Endothelial cell of umbilical vein (primary cell): ENCODE measurements around the gene AKAP13. TPM values are rescaled to one million over a fixed set of nuclear protein-coding genes. Genes with fewer than 3 reads are reported as not detected.

Experiments used
- microRNA counts: library from miRNA; unstranded; fragments of <30 nt; microRNA quantifications from one replicate; lab custom pipeline; 2016
- microRNA-seq: library from miRNA; unstranded; fragments of <30 nt; microRNA quantifications from one replicate; pipeline ENCODE4 v1.2.0, GENCODE V29; 2021; ENCODE audit warnings: borderline number of aligned reads, borderline replicate concordance
- polyA plus RNA-seq, 4 experiments: library from polyadenylated mRNA; depleted of rRNA in 3 of 4; stranded (reverse) in 3 of 4; unstranded in 1 of 4; fragments of >200 nt; gene quantifications; 2 replicates each; pipeline versions ENCODE4 v1.2.1 to v1.2.3, GENCODE V29; 2011 to 2012; ENCODE audit warnings: missing spikeins in 1 of 4
- small RNA-seq: library from RNA; depleted of rRNA; stranded (forward); fragments of <200 nt; gene quantifications from one replicate; pipeline ENCODE3, GENCODE V24; 2012; ENCODE audit warnings: low replicate concordance, low read depth; ENCODE audit not compliant: insufficient read depth, insufficient read length
- total RNA-seq: library from RNA; stranded (reverse); gene quantifications from 2 replicates; pipeline ENCODE4 v1.2.3, GENCODE V29; 2021

AKAP13 gene
- total and polyA plus RNA-seq, 2 donors (not counting 3 experiments of a cell fraction or from before 2014, with no cell fraction given) = 22.8 to 87.8 TPM

MicroRNAs encoded within 50 kb of the gene (microRNA counts, 767-probe panel; counts per million panel counts)
- 723 counts per million, percentile 96 among the panel's probes with 10 or more counts for microRNA hsa-miR-1276 (lab: Ali Mortazavi, UCI)

Small RNA genes within 50 kb of the gene (microRNA-seq; reads per million reads assigned to microRNA genes)
- gene MIR1276 (1.5 reads per million), gene MIR7706 (38.4 reads per million, percentile 43 among the genes with 10 or more reads in this experiment)

Small RNA genes within 50 kb of the gene (small RNA-seq; reads per million reads assigned to genes)
- not detected for gene AC021739.1
- gene MIR1276 = not detected
- gene RNU6-1280P = not detected
- not detected for gene RNU7-79P
